ENCODE results near the gene EIF2S2.

EIF2S2 gene

DNA sequence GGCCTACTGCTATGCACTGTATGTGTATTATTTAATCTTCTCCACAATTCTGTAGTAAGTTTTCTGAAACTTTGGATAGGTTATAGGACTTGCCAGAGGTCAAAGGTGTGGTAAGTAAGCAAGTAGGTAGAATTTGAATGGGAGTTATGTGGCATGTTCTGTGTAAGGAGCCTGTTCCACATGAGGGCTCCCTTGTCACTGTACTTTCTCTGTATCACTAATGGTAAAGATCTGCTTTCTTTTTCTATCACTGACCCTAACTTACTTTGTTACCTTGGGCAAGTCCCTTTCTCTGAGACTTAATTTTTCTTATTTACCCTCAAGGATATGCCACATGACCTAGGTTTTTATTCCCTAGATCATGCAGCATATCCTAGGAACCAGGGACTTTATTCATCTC, 50.3 kb downstream of the EIF2S2 start:
- DNase-seq, result no peak

DNA sequence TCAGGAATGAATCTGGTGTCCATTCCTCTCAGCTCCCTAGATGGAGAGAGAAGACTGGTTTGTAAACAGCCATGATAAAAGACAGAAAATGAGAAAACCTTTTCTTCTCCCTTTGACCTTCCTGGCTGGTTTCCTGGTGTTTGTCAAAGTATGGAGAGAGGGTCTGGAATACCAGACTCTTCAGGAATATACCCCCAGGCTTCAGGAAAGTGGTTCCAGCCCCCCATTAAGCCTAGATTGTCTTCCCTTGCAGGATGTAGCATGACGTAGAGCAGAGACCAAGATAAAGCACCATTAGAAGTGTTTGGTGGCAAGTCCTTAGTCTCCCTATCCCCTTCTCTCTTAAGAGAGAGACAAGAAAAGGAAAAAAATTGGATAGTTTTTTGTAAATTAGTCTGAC, 51.1 kb downstream of the EIF2S2 start:
- no peak for DNase-seq

GRCh38 chr20:34058831-34059230, 53.2 kb downstream of the EIF2S2 start:
- no peak for DNase-seq

DNA sequence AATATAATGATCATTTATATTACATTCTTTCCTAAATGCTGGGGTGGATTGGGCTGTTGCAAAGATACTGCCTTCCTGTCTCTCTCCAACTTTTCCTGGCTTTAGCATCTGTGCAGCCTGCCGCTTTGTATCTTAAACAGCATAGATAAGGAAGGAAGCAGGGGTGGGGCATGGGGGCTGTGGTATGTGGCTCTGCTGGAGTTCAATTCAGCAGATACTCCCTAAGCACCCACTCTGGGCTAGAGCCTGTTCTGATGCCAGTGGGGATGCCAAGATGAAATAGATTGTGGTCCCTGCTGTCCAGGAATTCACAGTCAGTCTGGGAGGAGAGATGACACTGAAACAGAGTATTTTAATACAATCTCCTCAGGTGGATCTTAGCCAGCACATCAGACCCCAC, 56.8 kb downstream of the EIF2S2 start:
- DNase-seq, result no peak

- DNase-seq, result no peak
These were observed 59.6 kb downstream of the EIF2S2 start for GRCh38 chr20:34052414-34052813.

DNA sequence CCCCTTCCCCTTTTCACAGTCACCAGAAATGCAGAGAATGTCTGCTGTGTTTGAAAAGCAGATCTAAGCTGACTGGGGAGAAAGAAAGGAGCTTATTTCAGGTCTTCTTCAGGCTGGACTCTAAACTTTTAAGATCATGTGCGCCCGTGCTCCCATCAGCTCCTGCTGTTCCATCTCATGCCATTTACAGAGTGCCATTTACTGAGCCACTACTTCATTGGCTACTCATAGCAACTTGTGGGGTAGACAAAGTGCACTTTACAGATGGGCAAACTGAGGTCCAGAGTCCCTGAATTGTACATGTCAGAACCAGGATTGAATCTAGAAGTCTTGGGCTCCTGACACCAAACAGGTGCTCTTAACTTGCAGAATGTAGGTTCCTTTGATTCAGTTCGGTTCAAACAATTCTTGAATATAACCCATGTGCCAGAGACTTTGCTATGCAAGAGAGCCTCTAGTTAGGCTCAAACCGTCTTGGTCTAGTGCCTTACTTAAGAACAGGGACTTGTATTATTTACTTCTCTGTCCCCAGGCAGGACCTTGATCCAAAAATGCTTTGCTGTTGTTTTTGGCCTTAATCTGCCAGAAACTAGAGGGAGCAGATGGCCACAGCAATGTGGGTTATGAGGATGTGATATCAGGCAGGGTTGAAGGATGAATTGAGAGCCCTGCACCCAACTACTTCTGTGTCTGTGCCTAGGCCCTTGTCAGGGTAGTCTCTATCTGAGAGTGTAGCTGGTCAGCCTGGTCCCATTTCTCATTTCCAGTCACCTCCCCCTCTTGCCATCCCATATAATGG, 61.9 kb downstream of the EIF2S2 start:
- DNase-seq, result no peak

DNA sequence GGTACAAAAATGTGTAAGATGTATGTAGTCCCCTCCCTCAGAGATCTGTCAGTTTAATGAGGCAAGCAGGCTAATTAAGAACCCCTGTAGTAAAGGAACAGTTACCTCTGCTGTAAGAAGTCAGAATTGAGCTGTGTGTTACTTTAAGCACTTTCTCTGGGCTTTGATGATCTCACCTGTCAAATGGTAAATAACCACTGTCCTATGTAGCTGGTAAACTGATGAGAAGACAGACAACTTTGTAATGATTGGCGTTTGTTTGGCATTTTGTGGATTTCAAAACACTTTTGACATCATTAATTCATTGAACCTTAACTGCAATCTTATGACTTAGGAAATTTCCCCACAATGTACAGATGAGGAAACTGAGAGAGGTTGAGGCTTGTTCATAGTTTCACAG, 62.7 kb downstream of the EIF2S2 start:
- no peak for DNase-seq

GRCh38 chr20:34047917-34048316, 64.1 kb downstream of the EIF2S2 start:
- no peak for DNase-seq

DNA sequence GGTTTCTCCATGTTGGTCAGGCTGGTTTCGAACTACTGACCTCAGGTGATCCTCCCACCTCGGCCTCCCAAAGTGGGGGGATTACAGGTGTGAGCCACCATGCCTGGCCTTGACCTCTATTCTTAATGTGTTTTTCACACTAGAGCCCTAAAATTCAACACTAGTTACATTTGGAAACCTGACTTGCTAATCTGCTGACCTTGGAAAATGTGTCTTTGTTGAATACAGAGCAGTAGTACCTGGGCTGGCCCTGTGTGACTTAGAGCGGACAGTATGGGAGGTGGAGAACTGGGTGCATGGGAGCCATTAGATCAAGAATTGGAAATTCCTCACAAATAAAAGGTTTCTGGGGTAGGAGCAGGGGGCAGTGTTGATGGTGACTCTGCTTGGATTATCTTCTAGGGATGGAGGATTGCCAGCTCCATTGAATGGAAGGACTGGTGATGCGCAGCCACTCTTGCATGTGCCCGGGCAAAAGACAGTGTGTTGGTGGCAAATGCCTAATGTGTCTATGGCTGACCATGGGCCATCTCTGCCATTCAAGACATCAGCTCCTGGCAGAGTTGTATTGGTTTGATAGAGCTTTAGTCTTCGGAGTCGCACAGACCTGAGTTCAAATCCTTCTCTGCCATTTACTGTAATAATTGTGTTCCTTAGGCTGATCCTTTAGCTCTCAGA, 64.9 kb downstream of the EIF2S2 start:
- DNase-seq, result no peak

DNA sequence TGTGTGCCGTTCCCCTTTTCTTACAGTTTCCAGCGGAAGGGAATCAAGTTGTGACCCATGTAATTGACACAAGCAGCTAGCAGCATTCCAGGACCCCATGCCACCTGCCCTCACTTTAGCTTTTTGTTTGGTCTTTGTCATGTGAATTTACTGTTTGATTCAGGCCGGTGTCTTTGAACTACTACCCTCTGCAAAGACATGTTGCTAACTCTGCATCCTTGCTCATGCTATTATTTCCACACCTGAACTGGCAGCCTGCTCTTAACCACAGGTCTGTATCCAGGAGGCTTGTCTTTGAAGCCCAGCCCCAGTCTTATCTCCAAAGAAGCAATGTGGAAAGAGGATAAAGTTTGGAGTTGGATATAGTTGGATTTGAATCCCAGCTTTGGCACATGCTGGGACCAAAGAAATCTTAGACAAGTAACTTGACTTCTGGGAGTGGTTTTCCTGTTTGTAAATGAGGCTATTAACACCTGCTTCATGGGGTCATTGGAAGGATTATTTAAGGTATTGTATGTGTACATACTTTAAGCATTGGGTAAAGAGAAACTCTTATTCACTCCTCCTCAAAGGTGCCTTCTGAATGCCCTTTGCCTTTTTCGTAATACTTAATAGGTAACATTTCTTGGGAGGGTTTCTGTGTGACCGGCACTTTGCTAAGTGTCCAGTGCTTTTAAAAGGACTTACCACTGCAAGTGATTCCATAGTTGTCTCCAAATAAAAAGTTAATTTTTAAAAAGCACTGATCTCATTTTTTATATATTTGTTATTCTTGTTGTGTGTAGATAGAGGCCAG, 65.9 kb downstream of the EIF2S2 start:
- no peak for DNase-seq

DNA sequence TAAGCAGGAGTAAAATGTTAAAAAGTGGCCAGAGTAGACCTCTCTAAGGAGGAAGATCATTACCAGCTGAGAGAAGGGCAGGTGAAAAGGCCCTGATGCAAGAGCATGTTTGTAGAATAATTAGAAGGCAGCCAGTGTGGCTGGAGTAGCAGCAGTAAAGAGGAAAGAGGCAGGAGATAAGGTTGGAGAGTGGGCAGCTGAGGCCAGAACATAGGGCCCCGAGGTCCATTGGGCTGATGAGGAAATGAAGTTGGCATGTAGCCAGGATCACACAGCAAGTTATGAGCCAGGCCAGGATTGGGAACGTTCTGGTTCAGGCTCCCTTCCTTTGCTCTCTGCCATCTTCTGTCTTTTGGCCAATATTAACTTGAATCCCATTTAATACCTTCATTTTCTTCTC, 66.7 kb downstream of the EIF2S2 start:
- DNase-seq, result peak; percentile 53

DNA sequence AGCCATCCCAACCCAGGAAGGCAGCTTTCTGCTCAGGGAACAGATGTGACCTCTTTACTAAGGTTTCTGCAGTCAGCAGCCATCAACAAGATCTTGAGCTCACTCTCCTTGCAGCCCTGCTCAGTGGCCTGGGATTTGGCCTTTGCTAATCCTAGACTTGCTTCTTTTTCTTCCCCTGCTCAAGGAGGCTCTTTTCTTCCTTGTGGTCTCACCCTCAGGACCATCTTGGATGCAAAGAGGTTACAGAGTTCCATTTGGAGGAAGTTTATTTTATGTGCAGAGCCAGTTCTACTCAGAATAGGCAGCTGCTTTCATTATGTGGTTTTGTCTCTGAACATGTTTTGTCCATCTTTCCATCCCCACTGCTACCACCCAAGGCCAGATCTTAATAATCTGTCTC, 69.0 kb downstream of the EIF2S2 start:
- DNase-seq, result no peak

DNA sequence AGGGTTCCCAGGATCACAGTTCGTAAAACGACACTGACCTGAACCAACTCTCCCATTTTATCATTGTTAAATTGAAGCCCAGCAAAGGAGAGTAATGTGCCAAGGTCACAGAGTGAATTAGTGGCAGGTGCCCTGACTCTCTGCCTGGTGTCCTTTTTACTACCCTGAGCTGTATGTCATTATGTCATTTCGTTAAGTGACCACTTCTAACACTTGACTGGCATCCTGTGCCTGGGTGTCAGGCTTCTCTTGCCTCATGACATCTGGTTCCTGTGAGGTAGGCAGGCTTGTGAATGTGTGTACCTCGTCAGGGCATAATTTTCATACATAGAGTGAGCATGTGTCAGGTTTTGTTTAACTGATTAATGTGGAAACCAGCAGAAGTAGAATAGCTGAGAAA, 69.8 kb downstream of the EIF2S2 start:
- no peak for DNase-seq

GRCh38 chr20:34041226-34041625, 70.8 kb downstream of the EIF2S2 start:
- no peak for DNase-seq

DNA sequence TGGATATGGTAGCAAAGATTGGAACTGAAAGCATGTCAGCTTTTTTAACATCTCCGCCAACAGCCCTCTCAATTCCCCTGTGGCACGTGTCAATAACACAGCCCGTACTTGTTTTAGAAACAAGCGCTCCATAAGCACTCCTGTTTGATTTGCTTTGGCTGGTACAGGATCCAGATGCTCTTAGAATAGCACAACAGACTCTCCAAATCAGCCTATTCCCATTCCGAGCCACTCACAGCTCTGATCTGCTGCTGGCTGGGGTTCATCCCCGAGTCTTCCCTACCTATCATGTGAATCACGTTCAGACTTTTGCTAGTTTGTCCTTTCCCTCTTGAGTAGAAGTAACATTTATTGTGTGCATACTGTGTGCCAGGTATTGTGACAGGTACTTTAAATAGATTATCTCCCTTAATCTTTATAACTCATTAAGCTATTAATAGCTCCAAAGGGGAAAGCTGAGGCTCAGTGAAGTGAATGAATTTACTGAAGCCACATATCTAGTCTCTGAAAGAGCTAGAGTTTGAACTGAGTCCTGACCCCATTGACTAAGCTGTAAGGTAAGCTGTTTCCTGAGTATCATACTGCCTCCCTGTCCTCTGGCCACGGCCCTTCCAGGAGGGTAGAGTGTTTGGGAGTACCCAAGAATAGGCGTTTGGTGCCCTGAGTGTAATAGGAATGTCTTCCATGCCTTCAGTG, 71.6 kb downstream of the EIF2S2 start:
- DNase-seq, result no peak
